GM12865 (cell line): ENCODE data around the gene PCCA.

Experiments used
- DNase-seq: peaks from one replicate; pipeline ENCODE4 v3.0.0; 2010; ENCODE audit warnings: low read depth
- H3K4me3 ChIP-seq: 2 replicates; pipeline ENCODE4 v1.5.1; 2011; ENCODE audit warnings: mild to moderate bottlenecking, low read depth, low read length, control low read depth
- CTCF ChIP-seq: IDR thresholded peaks from 2 replicates; pipeline ENCODE4 v1.5.1; 2011; ENCODE audit warnings: low read length, control low read depth, low read depth, inconsistent platforms; ENCODE audit not compliant: insufficient read depth; ENCODE audit errors: missing control alignments

The PCCA gene

GRCh38 chr13:100088644-100089464 lies at the start of gene PCCA:
Gene PCCA (plus strand): TSS chr13:100089093. CDS start chr13:100089121, 28 bp downstream.
- peak within 1 kb of the TSS; percentile 76 for H3K4me3 ChIP-seq
- DNase-seq: peak; percentile 95

GRCh38 chr13:100039740-100040139 lies 49.2 kb upstream of the PCCA start:
- no peak overlapping the region for H3K4me3 ChIP-seq
- no peak for DNase-seq
- no peak for TF ChIP-seq CTCF

More at GRCh38 chr13:100088644-100089464, at the start of gene PCCA:
- no peak for TF ChIP-seq CTCF

GRCh38 chr13:100040196-100040595 lies 48.7 kb upstream of the PCCA start:
- no peak for TF ChIP-seq CTCF
- no peak overlapping the region for H3K4me3 ChIP-seq
- DNase-seq: no peak

- H3K4me3 ChIP-seq: no peak overlapping the region
- no peak for DNase-seq
- TF ChIP-seq CTCF: no peak
Observed at GRCh38 chr13:100044936-100045335, 44.0 kb upstream of the PCCA start.

GRCh38 chr13:100045355-100045754 lies 43.5 kb upstream of the PCCA start:
- no peak overlapping the region for H3K4me3 ChIP-seq
- TF ChIP-seq CTCF: no peak
- DNase-seq: no peak

- TF ChIP-seq CTCF: no peak
- DNase-seq: no peak
- no peak overlapping the region for H3K4me3 ChIP-seq
Observed at GRCh38 chr13:100051070-100051469, 37.8 kb upstream of the PCCA start.

- no peak for DNase-seq
- H3K4me3 ChIP-seq: no peak overlapping the region
- TF ChIP-seq CTCF: no peak
Observed at GRCh38 chr13:100059827-100060226, 29.1 kb upstream of the PCCA start.
